ENCODE measurements around the gene INPP5F. TPM values are rescaled to one million over a fixed set of nuclear protein-coding genes. Genes with fewer than 3 reads are reported as not detected.

Gene INPP5F
- total and polyA plus RNA-seq, 10 of the 15 experiments (the other 5 are each of a cell fraction or from before 2014, with no cell fraction given), result 6.0 to 49.3 (median 34.3) TPM

DNA sequence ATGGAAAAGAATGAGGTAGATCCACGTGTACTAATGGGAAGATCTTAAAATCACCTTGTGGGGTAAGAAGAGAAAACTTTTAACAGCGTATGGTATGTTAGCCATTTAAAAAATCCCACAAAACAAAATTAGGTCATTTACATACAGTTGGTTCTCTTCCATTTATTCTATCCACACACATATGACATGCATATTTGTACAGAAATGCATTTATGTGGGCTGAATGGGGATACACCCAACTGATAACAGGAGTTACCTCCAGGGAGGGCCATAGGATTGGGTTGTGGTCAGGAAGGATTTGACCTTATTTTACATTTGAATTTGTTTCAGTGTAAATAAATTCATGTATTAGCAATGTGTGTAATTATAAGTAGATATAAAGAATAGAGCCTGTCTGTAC, 75.3 kb downstream of the INPP5F start:
- no peak overlapping the region for H2AFZ ChIP-seq (ENCODE audit: control insufficient read depth, low read depth, low read length)
- H3K9ac ChIP-seq (ENCODE audit: control insufficient read depth, insufficient read depth, low read length), result no peak overlapping the region
- ChIA-PET RAD21 (ENCODE audit: unreplicated experiment) (interaction anchor here (1.2 kb wide), 1 partner anchor 17 kb away, joined by 4 read pairs; no protein-coding TSS in a partner anchor), POLR2A (interaction anchor here (0.7 to 1.1 kb wide), 3 partner anchors 10 to 93 kb away, joined by 3 read pairs; no protein-coding TSS in a partner anchor), SMC1A (ENCODE audit: uncharacterized antibody, unreplicated experiment) (interaction anchor here (1.0 to 3.6 kb wide), 5 partner anchors 10 to 114 kb away, joined by 3 to 14 read pairs (median 4); no protein-coding TSS in a partner anchor), CTCF (interaction anchor here (1.4 to 3.1 kb wide), 4 partner anchors 10 to 114 kb away, joined by 4 to 13 read pairs (median 7); no protein-coding TSS in a partner anchor)
- in situ Hi-C loops (cut with MboI) (no loop called here), intact Hi-C loops (cut with micrococcal nuclease; ENCODE audit: unreplicated experiment) (no loop called here)
- no peak for FAIRE-seq
- no peaks in the 10 kb centered on the region for H3K27me3 ChIP-seq (replicated peaks in 1 of 2; ENCODE audit: control insufficient read depth in 2 of 2, insufficient read depth in 2 of 2, low read length in 1 of 2)
- no peaks in the 10 kb centered on the region for H3K79me2 ChIP-seq (ENCODE audit: control insufficient read depth, insufficient read depth, low read length)
- BruUV-seq (replicated peaks), result TSS peak; percentile 6
- H3K4me3 ChIP-seq, result no peak overlapping the region
- DNase-seq (ENCODE audit: low read depth, low spot score), result no peak
- no peaks in the 10 kb centered on the region; a peak in 3 of 4 replicates for H3K36me3 ChIP-seq (ENCODE audit: control insufficient read depth in 2 of 2, insufficient read depth in 2 of 2, low read length in 1 of 2)
- H3K9me3 ChIP-seq (replicated peaks; ENCODE audit: control insufficient read depth, insufficient read depth, low read length), result no peaks in the 10 kb centered on the region
- no peak overlapping the region for H3K27ac ChIP-seq (ENCODE audit: control insufficient read depth, insufficient read depth)
- no peak for ATAC-seq
- H3K4me2 ChIP-seq (ENCODE audit: control insufficient read depth, insufficient read depth), result no peak overlapping the region
- WGBS (ENCODE audit: insufficient coverage, insufficient replicate concordance, low lambda C conversion rate, missing lambda C conversion rate), result 67% methylated on average over 2 of the region's 2 CpGs
- no peaks in the 10 kb centered on the region for H4K20me1 ChIP-seq (ENCODE audit: control insufficient read depth, insufficient read depth)
- peaks cover 5% of the 10 kb centered on the region; the same call in 1 of the 2 replicates for H3K4me1 ChIP-seq (ENCODE audit: control insufficient read depth, insufficient read depth, low read length)
- TF ChIP-seq, protein P1, sequence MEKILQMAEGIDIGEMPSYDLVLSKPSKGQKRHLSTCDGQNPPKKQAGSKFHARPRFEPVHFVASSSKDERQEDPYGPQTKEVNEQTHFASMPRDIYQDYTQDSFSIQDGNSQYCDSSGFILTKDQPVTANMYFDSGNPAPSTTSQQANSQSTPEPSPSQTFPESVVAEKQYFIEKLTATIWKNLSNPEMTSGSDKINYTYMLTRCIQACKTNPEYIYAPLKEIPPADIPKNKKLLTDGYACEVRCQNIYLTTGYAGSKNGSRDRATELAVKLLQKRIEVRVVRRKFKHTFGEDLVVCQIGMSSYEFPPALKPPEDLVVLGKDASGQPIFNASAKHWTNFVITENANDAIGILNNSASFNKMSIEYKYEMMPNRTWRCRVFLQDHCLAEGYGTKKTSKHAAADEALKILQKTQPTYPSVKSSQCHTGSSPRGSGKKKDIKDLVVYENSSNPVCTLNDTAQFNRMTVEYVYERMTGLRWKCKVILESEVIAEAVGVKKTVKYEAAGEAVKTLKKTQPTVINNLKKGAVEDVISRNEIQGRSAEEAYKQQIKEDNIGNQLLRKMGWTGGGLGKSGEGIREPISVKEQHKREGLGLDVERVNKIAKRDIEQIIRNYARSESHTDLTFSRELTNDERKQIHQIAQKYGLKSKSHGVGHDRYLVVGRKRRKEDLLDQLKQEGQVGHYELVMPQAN (conservative IDR thresholded peaks at IDR 0.05), result no peak
- TF ChIP-seq POU2F2 (IDR thresholded peaks at IDR 0.05; ENCODE audit: borderline replicate concordance, low read depth, low read length) (no peak), NFIC (IDR thresholded peaks at IDR 0.05; ENCODE audit: low read depth, low read length) (no peak), RAD51 (IDR thresholded peaks at IDR 0.05) (no peak), POLR2AphosphoS5 (IDR thresholded peaks at IDR 0.05; ENCODE audit: low read length) (no peak), ETV6 (conservative IDR thresholded peaks at IDR 0.05 in 1 of 2, IDR thresholded peaks at IDR 0.05 in 1 of 2; ENCODE audit: borderline replicate concordance in 1 of 2, low read depth in 1 of 2) (no peak), DPF2 (IDR thresholded peaks at IDR 0.05) (no peak), BCL11A (IDR thresholded peaks at IDR 0.05; ENCODE audit: low read depth, low read length) (no peak), IRF4 (IDR thresholded peaks at IDR 0.05; ENCODE audit: low read depth, low read length) (no peak), SIN3A (IDR thresholded peaks at IDR 0.05; ENCODE audit: low read depth, low read length) (no peak), ZNF384 (IDR thresholded peaks at IDR 0.05; ENCODE audit: borderline replicate concordance, low read depth, low read length) (no peak), STAT1 (conservative IDR thresholded peaks at IDR 0.05) (no peak), SREBF1 (IDR thresholded peaks at IDR 0.05; ENCODE audit: low read length) (no peak), MYC (IDR thresholded peaks at IDR 0.05; ENCODE audit: insufficient read depth, insufficient read length, insufficient replicate concordance, low read length, severe bottlenecking) (no peak), RUNX3 (IDR thresholded peaks at IDR 0.05; ENCODE audit: low read length) (no peak), EZH2 (IDR thresholded peaks at IDR 0.05; ENCODE audit: borderline replicate concordance, control insufficient read depth, low read depth, low read length) (no peak), TCF7 (IDR thresholded peaks at IDR 0.05; ENCODE audit: borderline replicate concordance) (no peak)
- TF ChIP-seq, protein P2, sequence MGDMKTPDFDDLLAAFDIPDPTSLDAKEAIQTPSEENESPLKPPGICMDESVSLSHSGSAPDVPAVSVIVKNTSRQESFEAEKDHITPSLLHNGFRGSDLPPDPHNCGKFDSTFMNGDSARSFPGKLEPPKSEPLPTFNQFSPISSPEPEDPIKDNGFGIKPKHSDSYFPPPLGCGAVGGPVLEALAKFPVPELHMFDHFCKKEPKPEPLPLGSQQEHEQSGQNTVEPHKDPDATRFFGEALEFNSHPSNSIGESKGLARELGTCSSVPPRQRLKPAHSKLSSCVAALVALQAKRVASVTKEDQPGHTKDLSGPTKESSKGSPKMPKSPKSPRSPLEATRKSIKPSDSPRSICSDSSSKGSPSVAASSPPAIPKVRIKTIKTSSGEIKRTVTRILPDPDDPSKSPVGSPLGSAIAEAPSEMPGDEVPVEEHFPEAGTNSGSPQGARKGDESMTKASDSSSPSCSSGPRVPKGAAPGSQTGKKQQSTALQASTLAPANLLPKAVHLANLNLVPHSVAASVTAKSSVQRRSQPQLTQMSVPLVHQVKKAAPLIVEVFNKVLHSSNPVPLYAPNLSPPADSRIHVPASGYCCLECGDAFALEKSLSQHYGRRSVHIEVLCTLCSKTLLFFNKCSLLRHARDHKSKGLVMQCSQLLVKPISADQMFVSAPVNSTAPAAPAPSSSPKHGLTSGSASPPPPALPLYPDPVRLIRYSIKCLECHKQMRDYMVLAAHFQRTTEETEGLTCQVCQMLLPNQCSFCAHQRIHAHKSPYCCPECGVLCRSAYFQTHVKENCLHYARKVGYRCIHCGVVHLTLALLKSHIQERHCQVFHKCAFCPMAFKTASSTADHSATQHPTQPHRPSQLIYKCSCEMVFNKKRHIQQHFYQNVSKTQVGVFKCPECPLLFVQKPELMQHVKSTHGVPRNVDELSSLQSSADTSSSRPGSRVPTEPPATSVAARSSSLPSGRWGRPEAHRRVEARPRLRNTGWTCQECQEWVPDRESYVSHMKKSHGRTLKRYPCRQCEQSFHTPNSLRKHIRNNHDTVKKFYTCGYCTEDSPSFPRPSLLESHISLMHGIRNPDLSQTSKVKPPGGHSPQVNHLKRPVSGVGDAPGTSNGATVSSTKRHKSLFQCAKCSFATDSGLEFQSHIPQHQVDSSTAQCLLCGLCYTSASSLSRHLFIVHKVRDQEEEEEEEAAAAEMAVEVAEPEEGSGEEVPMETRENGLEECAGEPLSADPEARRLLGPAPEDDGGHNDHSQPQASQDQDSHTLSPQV (IDR thresholded peaks at IDR 0.05), result no peak
- TF ChIP-seq, protein P3, sequence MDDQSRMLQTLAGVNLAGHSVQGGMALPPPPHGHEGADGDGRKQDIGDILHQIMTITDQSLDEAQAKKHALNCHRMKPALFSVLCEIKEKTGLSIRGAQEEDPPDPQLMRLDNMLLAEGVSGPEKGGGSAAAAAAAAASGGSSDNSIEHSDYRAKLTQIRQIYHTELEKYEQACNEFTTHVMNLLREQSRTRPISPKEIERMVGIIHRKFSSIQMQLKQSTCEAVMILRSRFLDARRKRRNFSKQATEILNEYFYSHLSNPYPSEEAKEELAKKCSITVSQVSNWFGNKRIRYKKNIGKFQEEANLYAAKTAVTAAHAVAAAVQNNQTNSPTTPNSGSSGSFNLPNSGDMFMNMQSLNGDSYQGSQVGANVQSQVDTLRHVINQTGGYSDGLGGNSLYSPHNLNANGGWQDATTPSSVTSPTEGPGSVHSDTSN (IDR thresholded peaks at IDR 0.05; ENCODE audit: insufficient replicate concordance, low read depth, low read length), result no peak
